AG09309 (cell line): ENCODE data around the gene AMOT.

Experiments
- DNase-seq: peaks from one replicate; pipeline ENCODE4 v3.0.0-alpha.2; 2010; ENCODE audit warnings: low read depth
- H3K4me3 ChIP-seq: 2 replicates; pipeline ENCODE4 v1.5.1; 2011; ENCODE audit warnings: mild to moderate bottlenecking, low read depth, low read length, moderate library complexity; ENCODE audit not compliant: control insufficient read depth
- TF ChIP-seq, protein P1 (sequence below): IDR thresholded peaks from 2 replicates; pipeline ENCODE4 v1.5.1; 2011; ENCODE audit warnings: mild to moderate bottlenecking, low read depth, low read length, inconsistent platforms; ENCODE audit not compliant: insufficient read depth, control insufficient read depth; ENCODE audit errors: missing control alignments

The AMOT gene

DNA sequence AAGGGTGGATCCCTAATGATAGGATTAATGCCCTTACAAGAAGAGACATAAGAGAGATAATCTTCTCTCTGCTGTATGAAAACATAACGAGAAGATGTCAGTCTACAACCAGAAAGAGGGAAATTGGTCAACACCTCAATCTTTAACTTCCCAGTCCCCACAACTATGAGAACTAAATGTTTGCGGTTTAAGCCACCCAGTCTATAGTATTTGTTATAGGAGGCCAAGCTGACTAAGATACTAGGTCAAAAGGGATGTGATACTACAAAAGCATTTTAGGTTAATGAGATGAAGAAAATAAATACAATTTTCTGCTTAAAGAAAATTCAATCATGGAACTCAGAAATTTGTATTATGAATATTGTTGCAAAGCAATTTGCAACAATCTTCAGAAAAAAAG lies 105.5 kb downstream of the AMOT start:
- DNase-seq = no peak
- TF ChIP-seq, protein P1, sequence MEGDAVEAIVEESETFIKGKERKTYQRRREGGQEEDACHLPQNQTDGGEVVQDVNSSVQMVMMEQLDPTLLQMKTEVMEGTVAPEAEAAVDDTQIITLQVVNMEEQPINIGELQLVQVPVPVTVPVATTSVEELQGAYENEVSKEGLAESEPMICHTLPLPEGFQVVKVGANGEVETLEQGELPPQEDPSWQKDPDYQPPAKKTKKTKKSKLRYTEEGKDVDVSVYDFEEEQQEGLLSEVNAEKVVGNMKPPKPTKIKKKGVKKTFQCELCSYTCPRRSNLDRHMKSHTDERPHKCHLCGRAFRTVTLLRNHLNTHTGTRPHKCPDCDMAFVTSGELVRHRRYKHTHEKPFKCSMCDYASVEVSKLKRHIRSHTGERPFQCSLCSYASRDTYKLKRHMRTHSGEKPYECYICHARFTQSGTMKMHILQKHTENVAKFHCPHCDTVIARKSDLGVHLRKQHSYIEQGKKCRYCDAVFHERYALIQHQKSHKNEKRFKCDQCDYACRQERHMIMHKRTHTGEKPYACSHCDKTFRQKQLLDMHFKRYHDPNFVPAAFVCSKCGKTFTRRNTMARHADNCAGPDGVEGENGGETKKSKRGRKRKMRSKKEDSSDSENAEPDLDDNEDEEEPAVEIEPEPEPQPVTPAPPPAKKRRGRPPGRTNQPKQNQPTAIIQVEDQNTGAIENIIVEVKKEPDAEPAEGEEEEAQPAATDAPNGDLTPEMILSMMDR = no peak
- H3K4me3 ChIP-seq = no peak overlapping the region

DNA sequence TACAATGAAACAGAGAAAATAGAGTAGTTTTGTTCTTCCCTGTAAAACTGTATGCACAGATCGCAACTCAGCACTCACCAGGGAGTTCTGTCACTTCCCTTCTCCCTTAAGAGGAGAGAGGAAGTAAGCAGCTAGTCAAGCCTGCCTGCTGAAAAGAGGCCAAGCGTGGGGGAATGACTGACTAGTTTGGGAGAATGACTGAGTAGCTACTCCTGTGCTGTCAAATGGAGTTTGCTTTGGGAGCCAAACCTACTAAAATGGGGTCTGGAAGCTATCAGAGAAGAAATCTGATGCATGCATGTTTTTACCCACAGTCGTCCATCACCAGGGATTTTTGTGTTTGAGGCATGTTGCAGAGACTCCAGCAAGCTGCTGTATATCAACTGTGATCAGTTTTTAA lies 106.3 kb downstream of the AMOT start:
- TF ChIP-seq, protein P1 = no peak
- no peak for DNase-seq
- no peak overlapping the region for H3K4me3 ChIP-seq

DNA sequence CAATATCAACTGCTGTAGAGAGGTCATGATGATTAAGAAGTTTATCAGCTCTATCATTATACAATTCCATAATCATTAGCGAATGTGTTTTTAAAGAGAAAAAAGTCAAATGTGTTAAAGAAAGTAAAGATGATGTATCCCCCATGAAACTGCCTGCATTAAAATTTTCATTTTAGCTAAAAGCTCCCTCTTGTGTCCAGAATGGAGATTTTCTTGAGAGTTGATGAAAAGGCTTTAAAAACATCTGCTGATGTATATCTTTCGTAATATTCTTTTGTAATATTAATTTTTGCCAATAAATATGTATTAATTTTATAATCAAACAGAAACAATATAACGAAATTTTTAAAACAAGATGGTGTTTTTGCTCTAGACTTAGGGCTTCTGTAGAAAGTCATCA lies 108.8 kb downstream of the AMOT start:
- TF ChIP-seq, protein P1 = peak; percentile 36
- H3K4me3 ChIP-seq = no peak overlapping the region
- no peak for DNase-seq
